SK-N-MC (cell line): Measurements from ENCODE around the gene RCSD1.

Experiments used
- EZH2 ChIP-seq: fragments of 200-600 bp; sonication (generic); IDR thresholded peaks from one replicate; pipeline ENCODE4 v1.6.1; 2017; ENCODE audit warnings: antibody characterized with exemption
- FOXP2 ChIP-seq: optimal IDR thresholded peaks from 2 replicates; pipeline ENCODE3; 2011; ENCODE audit warnings: mild to moderate bottlenecking, moderate library complexity; ENCODE audit not compliant: insufficient read depth; ENCODE audit errors: extremely low read length, control extremely low read depth
- POLR2AphosphoS5 ChIP-seq: IDR thresholded peaks from 2 replicates; pipeline ENCODE4 v1.6.1; 2012; ENCODE audit warnings: mild to moderate bottlenecking, low read depth, low read length, borderline replicate concordance

DNA sequence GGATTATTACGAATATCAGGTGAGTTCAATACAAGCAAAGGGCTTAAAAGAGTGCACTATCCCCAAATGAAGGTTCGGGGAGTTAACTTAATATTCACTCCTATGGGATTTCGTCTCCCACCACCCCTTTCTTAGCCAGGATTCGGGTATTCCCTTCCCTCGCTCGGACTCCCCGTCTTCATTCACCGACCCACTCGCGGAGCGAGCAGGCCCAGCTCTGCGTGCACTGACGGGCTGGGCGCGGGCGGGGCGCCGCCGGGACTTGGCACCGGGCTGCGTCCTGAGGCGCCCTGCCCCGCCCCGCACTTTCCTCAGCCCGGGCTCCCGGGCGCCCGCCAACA, 84.0 kb downstream of the RCSD1 start:
- TF ChIP-seq EZH2: no peak
- no peak; the same call in 1 of the 2 replicates for TF ChIP-seq POLR2AphosphoS5
- TF ChIP-seq FOXP2: no peak
